A549 (cell line): ENCODE measurements around the gene RFWD3.

Experiments
- CHD2 ChIP-seq: fragments of 150-350 bp; IDR thresholded peaks from 2 replicates; pipeline ENCODE4 v1.6.1; 2014; ENCODE audit warnings: low read length; ENCODE audit not compliant: partially characterized antibody
- CHD4 ChIP-seq: fragments of 200-600 bp; sonication (generic); IDR thresholded peaks from 2 replicates; pipeline ENCODE4 v1.6.1; 2016; ENCODE audit warnings: antibody characterized with exemption, mild to moderate bottlenecking, borderline replicate concordance
- MYC ChIP-seq: IDR thresholded peaks from 2 replicates; pipeline ENCODE4 v1.6.1; 2012; ENCODE audit warnings: mild to moderate bottlenecking, inconsistent platforms, low read length, improper control_type of control experiment, borderline replicate concordance
- POLR2A ChIP-seq: IDR thresholded peaks from 2 replicates; pipeline ENCODE4 v1.6.1; 2012; ENCODE audit warnings: mild to moderate bottlenecking, low read length
- RCOR1 ChIP-seq: fragments of 150-350 bp; IDR thresholded peaks from 2 replicates; pipeline ENCODE4 v1.6.1; 2014; ENCODE audit warnings: antibody characterized with exemption, low read length, low read depth
- SMC3 ChIP-seq: fragments of >200 bp; sonication (Bioruptor Twin); formaldehyde crosslinking; IDR thresholded peaks from 3 replicates; pipeline ENCODE4 v1.6.1; 2018; ENCODE audit warnings: inconsistent platforms
- TP53 ChIP-seq: fragments of 250-450 bp; sonication (Bioruptor Pico); IDR thresholded peaks from 2 replicates; pipeline ENCODE4 v1.5.0; 2021; ENCODE audit warnings: mild to moderate bottlenecking, moderate library complexity
- TF ChIP-seq, protein P1 (sequence below): fragments of >200 bp; sonication (Bioruptor Twin); formaldehyde crosslinking; IDR thresholded peaks from 3 replicates; pipeline ENCODE4 v1.5.1; 2016
- TF ChIP-seq, protein P2 (sequence below): fragments of 150-350 bp; IDR thresholded peaks from 2 replicates; pipeline ENCODE4 v1.6.1; 2014; ENCODE audit warnings: low read depth, mild to moderate bottlenecking, low read length

DNA sequence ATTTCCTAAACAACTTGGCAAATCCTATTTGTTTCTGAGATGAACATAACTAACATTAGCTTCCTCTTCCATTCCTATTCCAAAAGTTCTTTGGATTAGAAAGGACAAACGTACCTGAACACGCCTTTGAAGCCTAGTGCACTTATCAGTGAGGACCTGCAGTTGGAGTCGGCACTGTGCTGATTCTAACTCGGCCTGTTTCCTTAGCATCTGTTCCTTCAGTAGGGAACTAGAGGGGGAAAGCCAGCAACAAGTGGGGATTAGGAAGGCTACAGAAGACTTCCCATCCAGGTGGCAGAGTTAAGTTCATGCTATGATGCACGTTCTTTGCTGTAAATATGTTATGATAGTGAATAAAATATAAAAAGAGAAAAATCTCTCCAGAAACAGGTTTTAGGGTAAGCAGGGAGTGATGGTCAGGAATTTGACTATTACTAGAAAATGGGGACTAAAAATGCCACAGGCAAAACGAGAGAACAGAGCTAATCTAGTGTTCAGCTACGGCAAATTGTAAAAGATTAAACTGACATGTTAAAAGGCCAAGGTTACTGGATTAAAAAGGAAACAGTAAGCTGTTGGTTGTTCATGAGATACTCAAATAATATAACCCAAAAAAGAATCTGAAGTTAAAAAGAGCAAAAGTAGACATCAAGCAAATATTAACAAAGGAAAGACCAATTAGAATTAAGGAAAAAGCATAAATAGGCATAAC is 28.8 kb downstream of the RFWD3 start:
- TF ChIP-seq POLR2A (no peak), TP53 (CRISPR knock-in tag) (no peak), MYC (no peak), SMC3 (no peak), RCOR1 (no peak), CHD2 (no peak), CHD4 (no peak)
- TF ChIP-seq, protein P1, sequence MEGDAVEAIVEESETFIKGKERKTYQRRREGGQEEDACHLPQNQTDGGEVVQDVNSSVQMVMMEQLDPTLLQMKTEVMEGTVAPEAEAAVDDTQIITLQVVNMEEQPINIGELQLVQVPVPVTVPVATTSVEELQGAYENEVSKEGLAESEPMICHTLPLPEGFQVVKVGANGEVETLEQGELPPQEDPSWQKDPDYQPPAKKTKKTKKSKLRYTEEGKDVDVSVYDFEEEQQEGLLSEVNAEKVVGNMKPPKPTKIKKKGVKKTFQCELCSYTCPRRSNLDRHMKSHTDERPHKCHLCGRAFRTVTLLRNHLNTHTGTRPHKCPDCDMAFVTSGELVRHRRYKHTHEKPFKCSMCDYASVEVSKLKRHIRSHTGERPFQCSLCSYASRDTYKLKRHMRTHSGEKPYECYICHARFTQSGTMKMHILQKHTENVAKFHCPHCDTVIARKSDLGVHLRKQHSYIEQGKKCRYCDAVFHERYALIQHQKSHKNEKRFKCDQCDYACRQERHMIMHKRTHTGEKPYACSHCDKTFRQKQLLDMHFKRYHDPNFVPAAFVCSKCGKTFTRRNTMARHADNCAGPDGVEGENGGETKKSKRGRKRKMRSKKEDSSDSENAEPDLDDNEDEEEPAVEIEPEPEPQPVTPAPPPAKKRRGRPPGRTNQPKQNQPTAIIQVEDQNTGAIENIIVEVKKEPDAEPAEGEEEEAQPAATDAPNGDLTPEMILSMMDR, result no peak
- TF ChIP-seq, protein P2, sequence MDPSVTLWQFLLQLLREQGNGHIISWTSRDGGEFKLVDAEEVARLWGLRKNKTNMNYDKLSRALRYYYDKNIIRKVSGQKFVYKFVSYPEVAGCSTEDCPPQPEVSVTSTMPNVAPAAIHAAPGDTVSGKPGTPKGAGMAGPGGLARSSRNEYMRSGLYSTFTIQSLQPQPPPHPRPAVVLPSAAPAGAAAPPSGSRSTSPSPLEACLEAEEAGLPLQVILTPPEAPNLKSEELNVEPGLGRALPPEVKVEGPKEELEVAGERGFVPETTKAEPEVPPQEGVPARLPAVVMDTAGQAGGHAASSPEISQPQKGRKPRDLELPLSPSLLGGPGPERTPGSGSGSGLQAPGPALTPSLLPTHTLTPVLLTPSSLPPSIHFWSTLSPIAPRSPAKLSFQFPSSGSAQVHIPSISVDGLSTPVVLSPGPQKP, result no peak
